SIG-M5 treated with dmso at 0.1 percent for 504 hours (cell line): ENCODE results near the gene UMAD1.
"Not testable (repeated sequence)": the region's sequence is repeated elsewhere in the genome, so short reads cannot be mapped to it uniquely, and the experiment has no call there.

Experiments used
- DNase-seq: peaks from one replicate; lab custom pipeline; 2025; ENCODE audit not compliant: unreplicated experiment; lab: John Stamatoyannopoulos, UW

The UMAD1 gene

DNA sequence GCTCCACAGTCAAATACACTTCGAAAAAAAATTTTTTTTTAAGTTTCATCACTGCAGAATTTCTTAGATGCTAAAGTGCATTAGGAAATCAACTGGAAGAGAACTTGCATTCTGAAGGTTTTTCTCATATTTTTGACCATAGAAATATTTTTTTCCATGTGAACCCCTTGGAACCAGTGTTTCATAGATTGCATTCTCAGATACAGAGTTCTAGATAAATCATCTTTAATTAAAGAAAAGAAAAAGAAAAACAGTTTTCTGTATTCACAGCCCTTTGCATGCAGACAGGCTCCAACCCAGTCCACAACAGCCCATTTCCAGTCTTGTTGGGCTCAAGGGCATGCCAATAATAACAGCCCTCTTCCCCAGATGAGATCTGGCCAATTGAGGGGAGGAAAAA, 153.4 kb downstream of the UMAD1 start:
- no peak for DNase-seq

DNA sequence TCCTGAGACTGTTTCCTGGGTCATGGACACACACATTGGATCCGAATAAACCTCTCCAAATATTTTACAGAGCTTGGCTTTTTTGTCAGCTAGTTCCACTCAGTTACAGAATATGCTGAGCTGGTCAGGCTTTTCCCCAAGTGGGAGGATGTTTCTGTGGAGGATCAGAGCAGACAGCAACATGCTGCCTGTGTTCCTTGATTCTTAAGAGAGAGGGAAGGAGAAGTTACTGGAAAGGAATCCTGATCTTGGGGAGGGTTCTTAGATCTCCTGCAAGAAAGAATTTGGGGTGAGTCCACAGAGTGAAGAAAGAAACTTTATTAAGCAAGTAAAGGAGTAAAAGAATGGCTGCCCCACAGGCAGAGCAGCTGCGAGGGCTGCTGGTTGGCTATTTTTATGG, 154.7 kb downstream of the UMAD1 start:
- DNase-seq = no peak

- DNase-seq = no peak
Measured at GRCh38 chr7:7795630-7796121, 155.1 kb downstream of the UMAD1 start.

DNA sequence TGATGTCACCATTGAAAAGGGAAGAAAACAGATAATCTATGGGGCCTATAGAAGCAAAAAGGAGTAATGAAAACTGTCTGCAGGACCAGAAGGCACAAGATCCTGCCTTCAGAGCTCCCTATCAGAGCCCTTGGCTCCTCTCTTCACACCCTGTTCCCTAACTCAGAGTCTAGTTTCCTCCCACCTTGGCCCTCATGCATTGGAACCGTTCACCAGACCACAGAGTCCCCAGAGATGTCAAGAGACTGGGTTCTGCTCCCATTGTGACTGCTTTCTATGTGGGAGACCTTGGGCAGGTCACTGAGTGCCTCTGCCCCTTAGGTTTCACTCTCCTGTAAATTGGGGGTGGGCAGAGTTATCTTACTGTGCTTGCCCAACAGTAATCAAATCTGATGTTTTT, 158.0 kb downstream of the UMAD1 start:
- no peak for DNase-seq

DNA sequence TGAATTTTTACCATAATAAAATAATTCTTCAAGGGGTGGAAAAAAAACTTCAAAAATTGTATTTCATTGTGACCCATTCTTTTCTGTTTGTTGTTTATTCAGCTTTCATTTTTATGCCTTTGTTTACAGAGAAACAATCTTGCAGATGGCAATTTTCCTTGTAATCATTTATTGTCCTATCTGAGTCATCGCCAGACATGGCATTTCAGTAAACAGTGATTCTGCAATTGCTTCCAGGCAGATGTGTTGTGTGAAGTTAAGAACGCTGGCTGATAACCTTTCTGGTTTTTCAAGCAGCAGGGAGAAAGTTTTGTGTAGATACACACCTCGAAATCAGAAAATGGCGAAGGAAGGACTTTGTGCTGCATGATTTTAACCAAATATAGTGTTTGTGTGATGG, 158.6 kb downstream of the UMAD1 start:
- DNase-seq = no peak

DNA sequence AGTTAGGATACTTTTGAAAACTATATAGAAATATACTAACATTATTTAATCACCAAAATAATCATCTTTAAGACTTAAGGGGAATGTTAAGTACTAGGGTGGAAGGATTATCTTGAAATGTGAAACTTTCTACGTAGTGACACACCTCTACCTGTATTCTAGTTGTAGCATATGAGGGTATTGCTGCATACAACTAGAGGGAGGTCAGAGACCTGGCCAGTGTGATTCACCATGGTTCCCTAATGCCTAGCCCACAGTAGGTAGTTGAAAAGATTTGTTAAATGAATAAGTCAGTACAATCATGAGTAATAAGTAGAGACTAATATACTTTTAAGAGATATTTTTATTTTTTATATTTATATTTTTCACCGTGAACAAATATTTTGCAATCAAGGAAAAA, 162.0 kb downstream of the UMAD1 start:
- DNase-seq = no peak

DNA sequence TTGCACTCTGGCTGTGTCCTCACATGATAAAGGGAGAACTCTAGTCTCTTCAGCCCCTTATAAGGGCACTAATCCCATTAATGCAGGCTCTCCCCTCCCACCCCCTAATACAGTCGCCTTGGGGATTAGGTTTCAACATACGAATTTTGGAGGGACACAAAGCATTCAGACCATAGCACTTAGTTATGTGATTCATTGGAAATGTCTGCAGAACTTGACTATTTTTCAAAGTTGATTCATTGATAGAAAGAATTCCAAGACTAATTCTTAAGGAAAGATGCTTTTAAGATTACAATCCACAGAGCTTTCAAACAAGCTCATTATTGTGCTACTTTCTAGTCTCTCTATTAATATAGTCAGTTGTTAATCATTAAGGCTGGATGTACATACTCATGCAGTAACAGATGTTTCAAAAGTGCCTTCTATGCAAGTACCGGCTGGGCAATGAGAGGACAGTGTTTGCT, 163.2 kb downstream of the UMAD1 start:
- no peak for DNase-seq

- not testable (repeated sequence) for DNase-seq
Measured at GRCh38 chr7:7804822-7805221, 164.3 kb downstream of the UMAD1 start.

- DNase-seq = no peak
Measured at GRCh38 chr7:7805511-7806153, 165.1 kb downstream of the UMAD1 start.

DNA sequence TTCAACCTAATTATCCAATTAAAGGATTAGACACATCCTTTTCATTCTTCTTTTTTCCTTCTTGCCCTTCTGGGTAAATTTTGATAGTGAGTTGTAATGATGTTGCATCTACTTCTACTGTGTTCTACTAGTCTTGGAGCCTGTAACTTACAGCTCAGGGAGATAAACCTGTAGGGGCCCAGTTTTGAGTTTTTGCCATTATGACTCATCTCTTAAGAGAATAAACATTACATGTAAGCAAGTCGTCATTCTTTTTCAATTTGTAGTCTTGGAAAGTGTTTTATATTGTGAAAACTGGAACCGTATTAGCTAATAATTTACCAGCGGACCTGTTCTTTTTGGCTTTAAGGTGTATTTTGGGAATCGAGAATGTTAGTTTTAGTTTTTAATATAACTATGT, 167.6 kb downstream of the UMAD1 start:
- DNase-seq = no peak

- DNase-seq = no peak
Measured at GRCh38 chr7:7808626-7809025, 168.1 kb downstream of the UMAD1 start.

GRCh38 chr7:7810380-7810779, 169.8 kb downstream of the UMAD1 start:
- no peak for DNase-seq

DNA sequence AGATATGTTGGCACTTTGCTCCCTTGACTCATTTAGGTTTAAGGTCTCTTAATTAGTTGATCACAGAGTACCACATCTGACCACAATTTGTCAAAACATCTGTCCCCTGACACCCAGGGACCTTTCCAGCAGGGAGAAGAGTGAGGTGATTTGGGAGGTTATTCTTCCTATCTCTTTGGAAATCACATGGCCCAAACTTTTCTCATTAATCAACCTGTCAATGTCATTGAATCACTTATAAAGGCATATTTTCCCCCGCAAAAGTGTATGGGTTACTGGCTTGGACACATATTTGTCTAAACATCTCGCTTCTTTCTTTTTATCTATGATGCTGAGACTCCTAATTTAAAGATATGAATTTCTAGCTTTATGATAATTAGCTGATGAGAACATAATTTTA, 170.3 kb downstream of the UMAD1 start:
- no peak for DNase-seq

DNA sequence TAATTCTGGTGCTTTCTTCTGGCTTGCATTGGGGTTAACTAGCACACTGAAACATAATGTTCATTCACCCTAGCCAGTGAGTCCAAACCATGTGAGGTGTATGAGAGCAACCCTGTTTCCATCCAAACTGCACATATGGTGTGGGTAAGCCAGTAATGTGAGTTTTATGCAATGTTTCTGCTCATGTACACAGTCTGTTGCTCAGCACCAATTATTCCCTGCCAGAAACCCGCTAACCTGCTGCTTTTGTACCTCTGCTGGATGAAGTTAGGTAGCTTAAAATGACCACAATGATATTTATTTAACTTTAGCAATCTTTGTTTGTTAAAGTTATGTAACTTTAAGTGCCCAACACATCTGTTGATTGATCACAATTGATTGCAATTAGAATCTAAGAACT, 171.6 kb downstream of the UMAD1 start:
- DNase-seq = no peak

DNA sequence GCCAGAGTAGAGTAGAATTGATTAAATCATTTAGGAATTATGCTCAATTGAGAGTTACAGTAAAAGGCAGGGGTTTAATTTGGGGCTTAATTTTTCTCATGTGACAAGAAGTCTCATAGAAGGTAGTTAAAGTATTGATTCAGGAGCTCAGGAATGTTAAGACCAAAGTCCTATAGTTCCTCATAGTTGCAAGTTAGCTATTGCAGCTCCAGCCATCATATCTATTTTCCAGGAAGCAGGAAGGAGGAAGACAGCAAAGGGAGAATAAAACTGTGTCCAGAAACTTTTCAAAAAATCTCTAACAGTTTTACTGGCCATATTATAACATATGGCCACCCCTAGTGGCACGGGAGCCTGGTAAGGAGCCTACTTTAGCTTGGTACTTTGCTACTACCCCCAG, 174.8 kb downstream of the UMAD1 start:
- no peak for DNase-seq

DNA sequence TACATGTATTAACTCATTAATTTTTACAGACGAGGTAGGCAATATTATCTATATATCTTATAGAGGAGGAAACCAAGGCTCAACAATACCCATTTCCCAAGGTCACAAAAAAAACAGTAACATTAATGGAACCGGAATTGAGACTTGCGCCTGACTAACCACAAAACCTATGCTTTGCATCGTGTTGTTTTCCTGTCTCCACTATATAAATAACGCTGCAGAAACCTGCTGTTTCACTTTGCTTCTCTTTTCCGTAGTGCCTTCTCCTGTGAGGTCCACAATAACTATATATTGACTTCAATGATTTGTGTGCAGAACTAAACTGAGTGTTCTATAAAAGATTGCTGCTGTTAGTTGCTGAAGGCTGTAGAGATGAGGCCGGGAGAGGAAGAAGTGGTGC, 175.5 kb downstream of the UMAD1 start:
- DNase-seq = no peak

DNA sequence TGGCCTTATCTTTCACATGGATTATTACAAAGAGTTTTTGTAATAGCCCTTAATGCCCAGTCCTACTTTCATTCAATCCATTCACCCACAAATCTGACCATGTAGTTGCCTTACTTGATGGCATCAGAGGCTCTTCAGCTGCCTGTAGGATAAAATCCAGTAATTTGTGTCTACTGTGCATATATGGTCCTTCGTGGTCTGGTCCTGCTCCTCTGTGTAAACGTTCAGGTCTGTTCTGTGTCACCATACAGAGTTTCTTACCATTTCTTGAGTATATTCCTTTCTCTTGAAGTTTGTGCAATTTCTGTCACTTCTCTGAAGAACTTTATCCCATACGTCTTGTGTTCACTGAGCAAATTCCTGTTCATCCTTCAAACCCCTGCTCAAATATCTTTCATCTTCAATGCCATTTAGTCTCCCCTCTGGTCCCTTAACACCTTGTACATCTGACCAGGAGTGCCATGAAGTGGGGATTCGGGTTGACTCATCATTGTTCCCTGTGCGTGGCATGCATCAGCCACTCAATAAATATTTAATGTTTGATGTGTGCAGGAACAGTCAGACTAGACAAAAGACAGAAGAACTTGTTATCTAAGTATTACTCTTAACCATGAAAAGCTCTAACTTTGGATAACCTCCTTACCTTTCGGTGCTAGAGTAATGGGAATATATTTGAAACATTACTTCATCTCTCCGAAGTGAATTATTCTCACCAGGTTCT, 176.4 kb downstream of the UMAD1 start:
- no peak for DNase-seq

GRCh38 chr7:7817748-7818147, 177.2 kb downstream of the UMAD1 start:
- no peak for DNase-seq

DNA sequence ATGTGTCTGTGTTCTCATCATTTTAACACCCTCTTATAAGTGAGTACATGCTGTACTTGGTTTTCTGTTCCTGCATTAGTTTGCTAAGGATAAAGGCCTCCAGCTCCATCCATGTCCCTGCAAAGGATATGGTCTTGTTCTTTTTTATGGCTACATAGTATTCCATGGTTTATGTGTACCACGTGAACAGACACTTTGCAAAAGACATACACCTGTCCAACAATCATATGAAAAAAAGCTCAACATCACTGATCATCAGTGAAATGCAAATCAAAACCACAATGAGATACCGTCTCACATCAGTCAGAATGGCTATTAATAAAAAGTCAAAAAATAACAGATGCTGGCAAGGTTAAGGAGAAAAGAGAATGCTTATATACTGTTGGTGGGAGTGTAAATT, 177.6 kb downstream of the UMAD1 start:
- not testable (repeated sequence) for DNase-seq

- DNase-seq = no peak
Measured at GRCh38 chr7:7819442-7820247, 179.1 kb downstream of the UMAD1 start.

- DNase-seq = no peak
Measured at GRCh38 chr7:7820409-7820808, 179.9 kb downstream of the UMAD1 start.

DNA sequence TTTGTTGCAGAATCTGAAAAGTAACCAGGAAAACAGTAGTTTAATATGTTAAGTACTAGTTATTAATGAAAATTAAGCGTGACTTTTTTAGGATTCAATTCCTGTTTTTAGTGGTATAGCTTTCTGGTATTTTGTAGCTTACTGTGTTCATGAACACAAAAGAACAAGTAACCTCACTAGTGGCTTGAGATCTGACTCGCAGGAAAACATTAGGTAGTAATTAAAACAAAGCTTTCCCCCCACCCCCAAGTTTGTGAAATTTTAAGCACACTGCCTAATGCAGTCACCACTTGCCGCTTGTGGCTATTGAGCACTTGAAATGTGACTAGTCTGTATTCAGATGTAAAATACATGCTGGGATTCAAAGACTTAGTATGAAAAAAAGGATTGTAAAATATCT, 180.4 kb downstream of the UMAD1 start:
- no peak for DNase-seq
